HG03439 (cell line): Measurements from ENCODE around the gene ABHD2.
"Not testable (repeated sequence)": the region's sequence is repeated elsewhere in the genome, so short reads cannot be mapped to it uniquely, and the experiment has no call there.

ENCODE experiments used
- ATAC-seq: cut with Tn5 transposase; IDR thresholded peaks from one replicate; pipeline ENCODE4 v1.9.1; 2021; ENCODE audit warnings: mild to moderate bottlenecking, moderate library complexity; ENCODE audit not compliant: unreplicated experiment

The ABHD2 gene

GRCh38 chr15:89217686-89218376 is 129.6 kb downstream of the ABHD2 start:
- ATAC-seq, result no peak

DNA sequence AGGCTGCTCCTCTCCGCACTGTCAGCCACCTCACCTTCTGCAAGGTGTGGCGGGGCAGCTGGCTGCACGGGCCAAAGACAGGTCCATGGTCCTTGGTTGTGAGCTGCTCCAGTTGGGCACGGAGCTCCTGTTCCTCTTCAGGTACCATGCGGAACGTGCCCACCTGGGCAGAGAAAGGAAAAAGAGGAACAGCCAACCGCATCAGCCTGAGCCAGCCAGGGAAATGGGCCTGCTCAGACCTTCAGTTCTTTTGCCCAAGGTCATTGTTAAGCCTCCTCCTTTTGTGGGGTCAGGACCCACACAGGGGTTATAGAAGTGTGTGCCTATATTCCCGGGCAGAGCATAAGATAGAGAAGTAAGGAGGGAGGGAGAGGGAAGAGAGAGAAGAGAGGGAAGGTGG is 130.3 kb downstream of the ABHD2 start:
- ATAC-seq, result no peak

DNA sequence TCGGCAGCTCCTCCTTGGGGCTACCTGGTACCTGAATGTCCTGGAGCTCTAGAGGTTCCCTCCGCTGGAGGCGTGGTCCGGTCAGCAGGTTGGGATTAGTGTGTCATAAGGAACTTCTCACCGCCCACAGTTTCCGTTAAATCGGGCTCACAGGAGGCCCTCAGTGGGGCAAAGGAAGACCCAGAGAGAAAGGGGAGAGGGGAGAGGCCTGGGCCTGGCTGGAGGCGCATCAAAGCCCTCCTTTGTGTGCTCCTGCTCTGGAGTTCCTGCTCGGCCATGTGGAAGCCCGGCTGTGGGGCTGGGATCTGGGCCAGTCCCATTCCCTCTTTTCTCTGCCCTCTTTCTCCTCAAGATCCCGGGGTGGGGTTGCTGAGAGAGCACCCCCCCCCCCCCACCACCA is 133.3 kb downstream of the ABHD2 start, which contains the start of gene RLBP1:
Gene RLBP1, minus strand, starts transcription at position 37 of the 400 bp plus-strand sequence. CDS start 2,604 bp downstream, outside the sequence.
- ATAC-seq, result no peak

- ATAC-seq, result no peak
Measured at GRCh38 chr15:89225588-89225987, 137.3 kb downstream of the ABHD2 start.

DNA sequence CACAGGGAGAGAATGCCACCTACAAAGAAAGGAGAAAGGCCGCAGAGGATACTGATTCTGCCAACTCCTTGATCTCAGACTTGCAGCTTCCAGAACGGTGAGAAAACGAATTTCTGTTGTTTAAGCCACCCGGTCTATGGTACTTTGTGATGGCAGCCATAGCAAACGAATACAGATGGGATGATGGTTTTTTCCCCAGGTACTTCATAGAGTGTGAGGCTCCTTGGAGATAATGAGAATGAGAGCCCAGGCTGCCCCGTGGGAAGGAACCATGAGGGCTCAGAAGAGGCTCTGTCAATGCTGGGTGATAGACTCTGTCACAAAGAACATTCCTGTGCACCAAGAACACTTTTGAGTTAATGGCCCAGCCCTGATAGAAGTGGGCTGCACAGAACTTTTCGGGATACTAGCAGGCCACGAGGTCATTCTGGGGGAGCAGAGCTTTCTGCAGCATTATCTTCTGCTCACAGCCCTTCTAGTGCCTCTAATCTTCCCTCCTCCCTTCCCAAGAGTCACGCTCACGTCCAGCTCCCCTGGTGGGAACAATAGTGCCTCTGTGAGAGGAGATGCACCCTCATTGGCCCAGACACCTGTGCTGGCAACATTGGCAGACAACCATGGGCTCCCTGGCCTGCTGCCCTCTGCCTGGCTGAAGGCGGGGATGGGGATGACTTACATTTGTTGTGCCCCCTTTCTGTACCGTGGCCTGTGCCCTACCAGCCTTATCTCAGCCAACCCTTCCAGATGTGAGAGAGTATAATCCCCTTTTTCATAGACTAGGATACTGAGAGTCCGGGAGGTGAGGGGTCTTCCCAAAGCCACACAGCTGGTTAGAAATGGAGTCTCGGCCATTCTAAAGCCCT is 138.3 kb downstream of the ABHD2 start:
- no peak for ATAC-seq

DNA sequence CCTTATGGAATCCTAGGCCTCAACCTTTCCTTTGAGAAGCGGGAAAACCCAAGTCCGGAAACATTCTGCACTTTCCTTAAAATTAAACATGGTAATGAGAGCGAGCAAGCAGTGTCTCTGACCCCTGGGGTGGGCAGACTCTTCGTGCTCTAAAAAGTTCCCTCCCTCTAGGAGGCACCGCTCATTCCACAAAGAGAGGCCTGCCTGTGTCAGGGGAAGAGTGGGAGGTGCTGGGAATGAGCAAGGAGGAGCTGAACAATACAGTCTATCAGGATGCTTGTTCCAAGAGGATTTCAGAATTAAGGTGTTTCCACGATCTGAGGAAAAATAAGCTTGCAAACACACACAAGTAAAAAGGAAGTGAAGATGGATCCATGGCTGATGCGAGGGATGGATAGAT is 139.2 kb downstream of the ABHD2 start:
- ATAC-seq, result no peak

DNA sequence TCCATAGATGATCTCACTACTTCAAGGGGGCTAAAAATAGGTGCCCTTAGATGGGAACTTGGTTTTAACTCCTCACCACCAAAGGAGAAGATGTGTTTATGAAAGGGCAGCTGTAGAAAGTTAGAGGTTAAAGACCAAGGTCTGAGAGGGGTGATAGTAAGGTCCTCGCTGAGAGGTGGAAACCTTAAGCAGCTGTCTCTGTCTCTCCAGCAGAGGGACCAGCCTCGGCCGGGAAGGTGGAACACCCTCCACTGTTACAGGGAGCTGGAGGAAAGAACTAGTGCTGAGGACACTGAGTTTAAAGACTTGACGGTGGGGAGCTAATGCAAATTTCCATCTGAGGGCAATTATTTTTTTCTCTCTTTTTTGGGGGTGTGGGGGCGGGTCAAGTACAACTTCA is 142.0 kb downstream of the ABHD2 start:
- no peak for ATAC-seq

- no peak for ATAC-seq
Measured at GRCh38 chr15:89231832-89232231, 143.6 kb downstream of the ABHD2 start.

DNA sequence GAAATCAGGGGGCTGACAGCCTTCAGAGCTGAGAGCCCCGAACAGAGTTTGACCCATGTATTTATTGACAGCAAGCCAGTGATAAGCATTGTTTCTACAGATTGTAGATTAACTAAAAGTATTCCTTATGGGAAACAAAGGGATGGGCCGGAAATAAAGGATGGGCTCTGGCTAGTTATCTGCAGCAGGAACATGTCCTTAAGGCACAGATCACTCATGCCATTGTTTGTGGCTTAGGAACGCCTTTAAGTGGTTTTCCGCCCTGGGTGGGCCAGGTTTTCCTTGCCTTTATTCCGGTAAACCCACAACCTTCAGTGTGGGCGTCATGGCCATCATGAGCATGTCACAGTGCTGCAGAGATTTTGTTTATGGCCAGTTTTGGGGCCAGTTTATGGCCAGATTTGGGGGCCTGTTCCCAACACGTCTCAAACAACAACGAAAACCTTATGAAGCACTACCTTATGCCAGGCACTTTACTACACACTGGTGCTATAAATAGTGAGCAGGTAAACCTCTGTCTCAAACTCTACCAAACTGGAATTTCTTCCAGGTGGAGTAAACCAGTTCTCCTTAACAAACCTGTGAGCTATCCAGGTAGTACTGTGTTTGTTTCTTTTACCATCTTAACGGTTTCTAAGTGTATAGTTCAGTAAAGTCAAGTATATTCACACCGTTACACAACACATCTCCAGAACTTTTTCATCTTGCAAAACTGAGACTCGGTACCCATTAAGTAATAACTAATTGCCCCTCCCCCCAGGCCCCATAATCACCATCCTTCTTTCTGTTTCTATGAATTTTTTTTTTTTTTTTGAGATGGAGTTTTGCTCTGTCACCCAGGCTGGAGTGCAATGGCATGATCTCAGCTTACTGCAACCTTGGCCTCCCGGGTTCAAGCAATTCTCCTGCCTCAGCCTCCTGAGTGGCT is 151.9 kb downstream of the ABHD2 start:
- ATAC-seq, result not testable (repeated sequence)

GRCh38 chr15:89243046-89243690 is 154.9 kb downstream of the ABHD2 start:
- ATAC-seq, result no peak

DNA sequence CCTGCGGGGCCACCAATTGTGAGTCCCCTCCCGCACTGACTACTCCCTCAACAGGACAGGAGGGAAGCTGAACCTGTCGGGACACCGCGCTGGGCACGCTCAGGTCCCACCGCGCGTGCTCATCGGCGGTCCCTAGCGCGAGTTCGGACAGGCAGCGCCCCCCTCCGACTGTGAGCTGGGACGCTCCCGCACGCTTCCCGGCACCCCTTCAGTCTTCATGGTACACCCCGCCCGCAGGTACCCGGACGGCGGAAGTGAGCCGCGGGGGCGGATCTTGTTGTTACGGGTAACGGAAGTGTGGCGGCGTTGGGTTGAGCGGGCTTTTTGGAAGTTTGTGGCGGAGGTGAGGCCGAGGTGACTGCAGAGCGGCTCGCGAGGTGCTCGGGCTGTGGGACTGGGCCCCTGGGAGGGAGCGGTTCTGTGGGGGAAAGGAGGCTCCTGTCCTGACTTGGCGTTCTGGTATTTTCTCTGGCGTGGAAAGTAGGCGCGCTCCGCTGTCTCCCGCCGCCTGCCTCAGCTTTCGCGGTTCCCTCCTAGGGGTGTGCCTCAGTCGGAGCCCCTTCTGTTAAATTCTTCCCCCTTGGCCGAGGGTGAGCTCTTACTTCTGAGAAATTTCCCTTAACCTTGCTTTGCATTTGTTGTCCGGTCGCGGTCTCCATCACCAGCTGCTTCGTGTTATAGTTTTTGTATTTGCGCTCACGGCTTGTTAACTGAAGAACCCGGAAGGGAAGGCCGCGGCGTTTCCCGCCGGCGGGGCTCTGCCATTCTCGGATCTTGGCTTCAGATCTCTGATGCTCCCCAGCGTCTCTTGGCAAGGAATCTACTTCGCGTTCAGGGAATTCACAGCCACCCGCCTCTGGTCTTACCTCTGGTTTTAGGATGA is 155.7 kb downstream of the ABHD2 start, which contains the start of gene FANCI:
Gene FANCI, plus strand, starts transcription at position 289 of the 883 bp plus-strand sequence. CDS start 3,669 bp downstream, outside the sequence.
- peak; percentile 91 for ATAC-seq

DNA sequence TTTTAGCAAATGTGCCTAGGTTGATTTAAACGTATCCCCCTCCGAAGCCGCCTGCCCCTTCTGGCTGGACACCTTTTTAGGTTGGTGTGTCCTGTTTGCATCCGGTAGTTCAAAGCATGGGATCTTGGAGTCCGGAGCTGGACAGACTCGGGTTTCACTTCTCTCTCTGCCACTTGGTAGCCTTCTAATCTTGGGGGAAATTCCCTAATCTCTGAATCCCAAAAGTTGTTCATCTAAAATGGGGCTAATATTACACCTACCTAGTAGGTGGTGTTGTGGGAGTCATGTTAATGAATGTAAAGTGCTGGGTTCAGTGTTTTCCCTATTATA is 156.3 kb downstream of the ABHD2 start:
- peak; percentile 20 for ATAC-seq

- ATAC-seq, result no peak
Measured at GRCh38 chr15:89247446-89247845, 159.2 kb downstream of the ABHD2 start.

- no peak for ATAC-seq
Measured at GRCh38 chr15:89248584-89248983, 160.3 kb downstream of the ABHD2 start.

DNA sequence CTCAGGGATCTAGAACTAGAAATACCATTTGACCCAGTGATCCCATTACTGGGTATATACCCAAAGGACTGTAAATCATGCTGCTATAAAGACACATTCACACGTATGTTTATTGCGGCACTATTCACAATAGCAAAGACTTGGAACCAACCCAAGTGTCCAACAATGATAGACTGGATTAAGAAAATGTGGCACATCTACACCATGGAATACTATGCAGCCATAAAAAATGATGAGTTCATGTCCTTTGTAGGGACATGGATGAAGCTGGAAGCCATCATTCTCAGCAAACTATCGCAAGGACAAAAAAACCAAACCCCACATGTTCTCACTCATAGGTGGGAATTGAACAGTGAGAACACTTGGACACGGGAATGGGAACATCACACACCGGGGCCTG is 161.9 kb downstream of the ABHD2 start:
- not testable (repeated sequence) for ATAC-seq
